Skin of body (tissue), 2 donors: Measurements from ENCODE around the gene LIME1. TPM values are rescaled to one million over a fixed set of nuclear protein-coding genes. Genes with fewer than 3 reads are reported as not detected.

Source experiments
- DNase-seq: peaks from one replicate; lab custom pipeline; 2025; lab: John Stamatoyannopoulos, UW
- total RNA-seq: library from RNA; depleted of rRNA; stranded (reverse); fragments of >200 nt; gene quantifications from one replicate; pipeline ENCODE4 v1.2.3, GENCODE V29; 2014

Gene LIME1
- total RNA-seq, 1 donor from 2014 or later: 3.7 TPM

GRCh38 chr20:63737945-63738686 lies 1.7 kb downstream of the LIME1 start:
- DNase-seq: no peak

- no peak for DNase-seq
These were observed 2.2 kb downstream of the LIME1 start for GRCh38 chr20:63738687-63739129.

GRCh38 chr20:63739130-63740069 lies 2.9 kb downstream of the LIME1 start, which contains the start of gene SLC2A4RG:
Gene SLC2A4RG, plus strand, starts transcription at chr20:63739776. Its CDS starts 137 bp downstream, at chr20:63739913.
- peak; percentile 58 for DNase-seq

- DNase-seq: no peak
These were observed 3.7 kb downstream of the LIME1 start for GRCh38 chr20:63740070-63740626.

GRCh38 chr20:63740627-63741353 lies 4.3 kb downstream of the LIME1 start:
- peak; percentile 88 for DNase-seq

GRCh38 chr20:63741354-63741675 lies 4.9 kb downstream of the LIME1 start:
- DNase-seq: no peak

- no peak for DNase-seq
These were observed 5.4 kb downstream of the LIME1 start for GRCh38 chr20:63741676-63742380.

GRCh38 chr20:63742381-63743024 lies 6.0 kb downstream of the LIME1 start:
- DNase-seq: no peak

- DNase-seq: no peak
These were observed 6.9 kb downstream of the LIME1 start for GRCh38 chr20:63743210-63743970.

GRCh38 chr20:63744158-63744557 lies 7.7 kb downstream of the LIME1 start:
- DNase-seq: no peak

GRCh38 chr20:63744574-63745423 lies 8.3 kb downstream of the LIME1 start:
- no peak for DNase-seq

- DNase-seq: no peak
These were observed 9.0 kb downstream of the LIME1 start for GRCh38 chr20:63745424-63745805.

GRCh38 chr20:63745961-63746731 lies 9.7 kb downstream of the LIME1 start:
- DNase-seq: no peak

GRCh38 chr20:63746751-63747315 lies 10.4 kb downstream of the LIME1 start:
- DNase-seq: no peak

GRCh38 chr20:63747622-63748069 lies 11.2 kb downstream of the LIME1 start:
- no peak for DNase-seq

- no peak for DNase-seq
These were observed 11.8 kb downstream of the LIME1 start for GRCh38 chr20:63748070-63748933.
